ENCODE data around the gene SF3A1.

DNA sequence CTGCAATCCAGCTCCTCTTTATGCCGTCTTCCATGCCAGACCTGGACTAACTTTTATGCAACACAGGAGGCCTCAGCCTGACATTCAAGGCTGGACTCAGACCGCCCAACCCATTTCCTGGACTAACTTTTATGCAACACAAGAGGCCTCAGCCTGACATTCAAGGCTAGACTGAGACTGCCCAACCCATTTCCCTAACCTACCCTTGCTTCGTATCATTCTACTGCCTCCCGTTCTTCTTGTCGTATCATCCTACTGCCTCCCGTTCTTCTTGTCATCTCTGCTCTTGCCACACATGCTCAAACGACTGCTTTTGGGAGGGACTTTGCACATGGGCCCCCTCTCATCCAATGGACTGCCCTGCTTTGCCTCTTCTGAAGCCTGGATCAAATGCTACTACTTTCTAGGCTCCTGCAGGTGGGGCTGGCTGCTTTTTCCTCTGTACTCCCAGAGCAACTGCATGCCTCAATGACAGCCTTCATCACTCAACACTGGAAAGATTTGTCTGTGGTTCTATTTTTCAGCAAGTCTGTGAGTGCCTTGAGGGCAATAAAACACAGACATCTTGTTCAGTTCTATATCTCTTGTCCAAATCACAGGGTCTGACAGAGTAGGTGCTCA lies 37.8 kb downstream of the SF3A1 start:
- TF ChIP-seq FOXM1 (IDR thresholded peaks at IDR 0.05; ENCODE audit: borderline replicate concordance): no peak
- no peak for TF ChIP-seq L3MBTL2 (conservative IDR thresholded peaks at IDR 0.05)
- TF ChIP-seq NFRKB (IDR thresholded peaks at IDR 0.05): no peak
- TF ChIP-seq FOXA1 (IDR thresholded peaks at IDR 0.05): no peak
- no peak for TF ChIP-seq SP1 (IDR thresholded peaks at IDR 0.05)
- TF ChIP-seq ARNT (IDR thresholded peaks at IDR 0.05): no peak
- no peak for TF ChIP-seq FOXK2 (IDR thresholded peaks at IDR 0.05)
- no peak for TF ChIP-seq LEF1 (IDR thresholded peaks at IDR 0.05; ENCODE audit: borderline replicate concordance)
- no peak for TF ChIP-seq TARDBP (IDR thresholded peaks at IDR 0.05)
- TF ChIP-seq BHLHE40 (IDR thresholded peaks at IDR 0.05; ENCODE audit: borderline replicate concordance): no peak
- no peak for TF ChIP-seq ELF4 (IDR thresholded peaks at IDR 0.05)
- no peak for TF ChIP-seq SUZ12 (IDR thresholded peaks at IDR 0.05)
